ENCODE measurements around the gene ZNF610.
A peak's percentile ranks its signal among the peaks of the same experiment; 100 is the strongest.
"Not testable (repeated sequence)": the region's sequence is repeated elsewhere in the genome, so short reads cannot be mapped to it uniquely, and the experiment has no call there.

The ZNF610 gene

GRCh38 chr19:52336117-52336790, at the start of gene ZNF610:
TSS of gene ZNF610 (plus strand) at chr19:52336243. CDS start at chr19:52349173, 12,930 bp downstream.
- no peaks in the 10 kb centered on the region for H3K27me3 Mint-ChIP-seq
- peaks cover 4% of the 10 kb centered on the region for H3K9me3 Mint-ChIP-seq (ENCODE audit: low read depth)
- H3K36me3 Mint-ChIP-seq = peaks cover 28% of the 10 kb centered on the region

GRCh38 chr19:52286256-52286655, 49.8 kb upstream of the ZNF610 start:
- peaks cover 21% of the 10 kb centered on the region for H3K9me3 Mint-ChIP-seq (ENCODE audit: low read depth)
- no peaks in the 10 kb centered on the region for H3K27me3 Mint-ChIP-seq
- no peak overlapping the region for H3K4me3 Mint-ChIP-seq
- peaks cover 70% of the 10 kb centered on the region for H3K36me3 Mint-ChIP-seq
- no peak overlapping the region for H3K27ac Mint-ChIP-seq
- H3K4me1 Mint-ChIP-seq (ENCODE audit: low read depth) = no peaks in the 10 kb centered on the region

More at GRCh38 chr19:52336117-52336790, at the start of gene ZNF610:
- Mint-ChIP-seq H3K27ac (peak within 1 kb of the TSS; percentile 94), H3K4me1 (ENCODE audit: low read depth) (peaks cover 13% of the 10 kb centered on the region), H3K4me3 (peak within 1 kb of the TSS; percentile 96)

GRCh38 chr19:52291781-52292180, 44.3 kb upstream of the ZNF610 start:
- H3K27me3 Mint-ChIP-seq = no peaks in the 10 kb centered on the region
- peaks cover 34% of the 10 kb centered on the region for H3K36me3 Mint-ChIP-seq
- peaks cover 3% of the 10 kb centered on the region for H3K4me1 Mint-ChIP-seq (ENCODE audit: low read depth)
- peaks cover 25% of the 10 kb centered on the region for H3K9me3 Mint-ChIP-seq (ENCODE audit: low read depth)
- no peak overlapping the region for H3K27ac Mint-ChIP-seq
- no peak overlapping the region for H3K4me3 Mint-ChIP-seq

- not testable (repeated sequence) for H3K27ac Mint-ChIP-seq, H3K4me3 Mint-ChIP-seq, H3K27me3 Mint-ChIP-seq
- Mint-ChIP-seq H3K36me3 (peaks cover 31% of the 10 kb centered on the region), H3K9me3 (ENCODE audit: low read depth) (peaks cover 25% of the 10 kb centered on the region), H3K4me1 (ENCODE audit: low read depth) (peaks cover 12% of the 10 kb centered on the region)
Observed at GRCh38 chr19:52292946-52293345, 43.1 kb upstream of the ZNF610 start.

GRCh38 chr19:52296400-52296772, 39.7 kb upstream of the ZNF610 start:
- Mint-ChIP-seq H3K36me3 (peaks cover 40% of the 10 kb centered on the region), H3K4me1 (ENCODE audit: low read depth) (peaks cover 21% of the 10 kb centered on the region), H3K27ac (peak overlapping the region; percentile 46), H3K9me3 (ENCODE audit: low read depth) (peaks cover 23% of the 10 kb centered on the region), H3K27me3 (no peaks in the 10 kb centered on the region), H3K4me3 (peak overlapping the region; percentile 79)

GRCh38 chr19:52296773-52297600, 39.1 kb upstream of the ZNF610 start, which contains the start of gene ZNF480:
TSS of gene ZNF480 (plus strand) at chr19:52297169. CDS start at chr19:52300413, 3,244 bp downstream.
- Mint-ChIP-seq H3K27ac (peak within 1 kb of the TSS; percentile 96), H3K4me3 (peak within 1 kb of the TSS; percentile 94), H3K27me3 (no peaks in the 10 kb centered on the region), H3K9me3 (ENCODE audit: low read depth) (peaks cover 27% of the 10 kb centered on the region), H3K36me3 (peaks cover 45% of the 10 kb centered on the region), H3K4me1 (ENCODE audit: low read depth) (peaks cover 21% of the 10 kb centered on the region)

- Mint-ChIP-seq H3K4me1 (ENCODE audit: low read depth) (peaks cover 21% of the 10 kb centered on the region), H3K36me3 (peaks cover 45% of the 10 kb centered on the region), H3K4me3 (peak overlapping the region; percentile 94), H3K27ac (peak overlapping the region; percentile 96), H3K27me3 (no peaks in the 10 kb centered on the region), H3K9me3 (ENCODE audit: low read depth) (peaks cover 29% of the 10 kb centered on the region)
Observed at GRCh38 chr19:52297601-52298364, 38.3 kb upstream of the ZNF610 start.

GRCh38 chr19:52307275-52307674, 28.8 kb upstream of the ZNF610 start:
- Mint-ChIP-seq H3K4me1 (ENCODE audit: low read depth) (no peaks in the 10 kb centered on the region), H3K9me3 (ENCODE audit: low read depth) (peaks cover 22% of the 10 kb centered on the region), H3K27ac (no peak overlapping the region), H3K36me3 (peaks cover 61% of the 10 kb centered on the region), H3K4me3 (no peak overlapping the region), H3K27me3 (no peaks in the 10 kb centered on the region)

GRCh38 chr19:52322429-52322828, 13.6 kb upstream of the ZNF610 start:
- no peaks in the 10 kb centered on the region for H3K4me1 Mint-ChIP-seq (ENCODE audit: low read depth)
- H3K36me3 Mint-ChIP-seq = peaks cover 61% of the 10 kb centered on the region
- no peaks in the 10 kb centered on the region for H3K27me3 Mint-ChIP-seq
- no peak overlapping the region for H3K27ac Mint-ChIP-seq
- peaks cover 39% of the 10 kb centered on the region for H3K9me3 Mint-ChIP-seq (ENCODE audit: low read depth)
- no peak overlapping the region for H3K4me3 Mint-ChIP-seq

GRCh38 chr19:52331757-52332156, 4.3 kb upstream of the ZNF610 start:
- no peaks in the 10 kb centered on the region for H3K27me3 Mint-ChIP-seq
- peaks cover 6% of the 10 kb centered on the region for H3K4me1 Mint-ChIP-seq (ENCODE audit: low read depth)
- H3K36me3 Mint-ChIP-seq = peaks cover 23% of the 10 kb centered on the region
- H3K9me3 Mint-ChIP-seq (ENCODE audit: low read depth) = peaks cover 2% of the 10 kb centered on the region
- no peak overlapping the region for H3K27ac Mint-ChIP-seq
- no peak overlapping the region for H3K4me3 Mint-ChIP-seq

- Mint-ChIP-seq H3K4me1 (ENCODE audit: low read depth) (peaks cover 13% of the 10 kb centered on the region), H3K9me3 (ENCODE audit: low read depth) (peaks cover 4% of the 10 kb centered on the region), H3K4me3 (peak overlapping the region; percentile 96), H3K36me3 (peaks cover 28% of the 10 kb centered on the region), H3K27me3 (no peaks in the 10 kb centered on the region), H3K27ac (peak overlapping the region; percentile 93)
Observed at GRCh38 chr19:52335768-52336116, 301 bp upstream of the ZNF610 start.

GRCh38 chr19:52336791-52337381, 843 bp downstream of the ZNF610 start:
- Mint-ChIP-seq H3K9me3 (ENCODE audit: low read depth) (peaks cover 4% of the 10 kb centered on the region), H3K4me1 (ENCODE audit: low read depth) (peaks cover 13% of the 10 kb centered on the region), H3K4me3 (peak overlapping the region; percentile 96), H3K27me3 (no peaks in the 10 kb centered on the region), H3K27ac (peak overlapping the region; percentile 94), H3K36me3 (peaks cover 25% of the 10 kb centered on the region)

GRCh38 chr19:52339022-52339421, 3.0 kb downstream of the ZNF610 start:
- H3K4me3 Mint-ChIP-seq; H3K9me3 Mint-ChIP-seq (ENCODE audit: low read depth): not testable (repeated sequence)
- H3K36me3 Mint-ChIP-seq = peaks cover 16% of the 10 kb centered on the region

GRCh38 chr19:52343548-52343947, 7.5 kb downstream of the ZNF610 start:
- Mint-ChIP-seq H3K4me3 (no peak overlapping the region), H3K36me3 (peaks cover 15% of the 10 kb centered on the region), H3K9me3 (ENCODE audit: low read depth) (peaks cover 4% of the 10 kb centered on the region), H3K27ac (no peak overlapping the region), H3K4me1 (ENCODE audit: low read depth) (no peaks in the 10 kb centered on the region), H3K27me3 (no peaks in the 10 kb centered on the region)

More at GRCh38 chr19:52339022-52339421, 3.0 kb downstream of the ZNF610 start:
- peaks cover 13% of the 10 kb centered on the region for H3K4me1 Mint-ChIP-seq (ENCODE audit: low read depth)
- H3K27ac Mint-ChIP-seq, H3K27me3 Mint-ChIP-seq: not testable (repeated sequence)

All from activated naive CD8-positive, alpha-beta T cell (primary cell).